HepG2 (cell line): ENCODE results near the gene MTO1. TPM values are rescaled to one million over a fixed set of nuclear protein-coding genes. Genes with fewer than 3 reads are reported as not detected.

Source experiments
- CHCHD3 ChIP-seq: sonication (generic); formaldehyde crosslinking; IDR thresholded peaks from 2 replicates; pipeline ENCODE4 v1.8.0; 2022; ENCODE audit warnings: mild to moderate bottlenecking, missing genetic modification reagents, moderate library complexity
- DDIT3 ChIP-seq: sonication (generic); formaldehyde crosslinking; IDR thresholded peaks from 2 replicates; pipeline ENCODE4 v1.4.0; 2020; ENCODE audit warnings: mild to moderate bottlenecking, missing genetic modification reagents
- ETS1 ChIP-seq: sonication (generic); formaldehyde crosslinking; IDR thresholded peaks from 2 replicates; pipeline ENCODE4 v1.4.0; 2020; ENCODE audit warnings: missing genetic modification reagents
- FOXA3 ChIP-seq: IDR thresholded peaks from 2 replicates; pipeline ENCODE4 v1.6.1; 2016; ENCODE audit warnings: missing genetic modification reagents, missing compliant biosample characterization
- KLF13 ChIP-seq: sonication (generic); formaldehyde crosslinking; IDR thresholded peaks from 2 replicates; pipeline ENCODE4 v1.4.0; 2020; ENCODE audit warnings: mild to moderate bottlenecking, missing genetic modification reagents
- LRRFIP1 ChIP-seq: sonication (generic); formaldehyde crosslinking; conservative IDR thresholded peaks from 2 replicates; pipeline ENCODE4 v1.4.0; 2020; ENCODE audit warnings: missing genetic modification reagents
- SAP130 ChIP-seq: IDR thresholded peaks from 2 replicates; pipeline ENCODE4 v1.6.1; 2016; ENCODE audit warnings: low read depth
- SOX6 ChIP-seq, 2 experiments: fragments of 450-650 bp in 1 of 2; sonication (generic) in 1 of 2; formaldehyde crosslinking in 1 of 2; IDR thresholded peaks; 2 replicates each; pipeline versions ENCODE4 v1.4.0 to v1.6.1; 2017 to 2020; ENCODE audit warnings: antibody characterized with exemption in 1 of 2, mild to moderate bottlenecking in 1 of 2, missing genetic modification reagents in 1 of 2
- SP5 ChIP-seq: IDR thresholded peaks from 2 replicates; pipeline ENCODE4 v1.6.1; 2016; ENCODE audit warnings: low read depth, borderline replicate concordance
- SRSF9 ChIP-seq: fragments of 200-400 bp; formaldehyde crosslinking; IDR thresholded peaks from 2 replicates; pipeline ENCODE4 v1.6.1; 2018; ENCODE audit warnings: borderline replicate concordance, mild to moderate bottlenecking, low read depth, low read length; ENCODE audit not compliant: insufficient read depth, poor library complexity, severe bottlenecking
- ZHX2 ChIP-seq, 2 experiments: sonication (generic) in 1 of 2; formaldehyde crosslinking in 1 of 2; IDR thresholded peaks; 2 replicates each; pipeline versions ENCODE4 v1.6.1 to v1.9.0; 2014 to 2022; ENCODE audit warnings: antibody characterized with exemption in 1 of 2, borderline replicate concordance in 1 of 2, inconsistent platforms in 1 of 2, low read depth in 1 of 2, missing genetic modification reagents in 1 of 2
- ZNF12 ChIP-seq: sonication (generic); formaldehyde crosslinking; IDR thresholded peaks from 2 replicates; pipeline ENCODE4 v1.5.0; 2020; ENCODE audit warnings: missing genetic modification reagents
- ZNF205 ChIP-seq: IDR thresholded peaks from 2 replicates; pipeline ENCODE4 v1.6.1; 2018; ENCODE audit warnings: missing biosample characterization, missing genetic modification reagents
- ZNF225 ChIP-seq: sonication (generic); formaldehyde crosslinking; IDR thresholded peaks from 2 replicates; pipeline ENCODE4 v1.4.0; 2020; ENCODE audit warnings: mild to moderate bottlenecking, missing genetic modification reagents
- ZNF335 ChIP-seq: sonication (generic); formaldehyde crosslinking; IDR thresholded peaks from 2 replicates; pipeline ENCODE4 v1.4.0; 2020; ENCODE audit warnings: missing genetic modification reagents
- ZNF572 ChIP-seq: sonication (generic); formaldehyde crosslinking; IDR thresholded peaks from 2 replicates; pipeline ENCODE4 v1.5.1; 2020; ENCODE audit warnings: mild to moderate bottlenecking, missing genetic modification reagents
- ZNF878 ChIP-seq: sonication (generic); formaldehyde crosslinking; IDR thresholded peaks from 2 replicates; pipeline ENCODE4 v1.8.1; 2023; ENCODE audit warnings: mild to moderate bottlenecking, missing genetic modification reagents, moderate library complexity
- ZNF891 ChIP-seq: sonication (generic); formaldehyde crosslinking; IDR thresholded peaks from 2 replicates; pipeline ENCODE4 v1.5.0; 2020; ENCODE audit warnings: mild to moderate bottlenecking, missing genetic modification reagents
- polyA plus RNA-seq, 8 experiments: library from polyadenylated mRNA; depleted of rRNA in 3 of 8; stranded (reverse) in 7 of 8; unstranded in 1 of 8; fragments of >200 nt; fragmentation: Illumina TruSeq in 4 of 8; extraction: Trizol in 4 of 8; gene quantifications; 2 replicates each; pipeline versions ENCODE4 v1.2.1 to v1.2.3, GENCODE V29; 2011 to 2016; ENCODE audit warnings: low read depth in 4 of 8, missing spikeins in 1 of 8, mixed read lengths in 1 of 8; ENCODE audit not compliant: insufficient read depth in 1 of 8
- total RNA-seq, 5 experiments: library from RNA; depleted of rRNA; stranded (reverse); fragments of >200 nt; fragmentation: Illumina TruSeq; extraction: Trizol; gene quantifications; 2 replicates each; pipeline ENCODE4 v1.2.3, GENCODE V29; 2016; ENCODE audit warnings: low read depth in 1 of 5
- TF ChIP-seq, protein P1 (sequence below): IDR thresholded peaks from 2 replicates; pipeline ENCODE4 v1.6.1; 2016; ENCODE audit warnings: mild to moderate bottlenecking, missing biosample characterization, missing genetic modification reagents

MTO1 gene
- total and polyA plus RNA-seq, 2 of the 13 experiments (the other 11 are each of a cell fraction or from before 2014, with no cell fraction given): 21.1 to 45.3 TPM

GRCh38 chr6:73455865-73456629 lies 5.5 kb upstream of the MTO1 start (continued):
- no peak for TF ChIP-seq LRRFIP1 (CRISPR knock-in tag)
- TF ChIP-seq DDIT3 (CRISPR knock-in tag): no peak
- TF ChIP-seq CHCHD3 (CRISPR knock-in tag): no peak
- no peak for TF ChIP-seq ETS1 (CRISPR knock-in tag)
- no peak for TF ChIP-seq ZNF205 (CRISPR knock-in tag)
- TF ChIP-seq, protein P1, sequence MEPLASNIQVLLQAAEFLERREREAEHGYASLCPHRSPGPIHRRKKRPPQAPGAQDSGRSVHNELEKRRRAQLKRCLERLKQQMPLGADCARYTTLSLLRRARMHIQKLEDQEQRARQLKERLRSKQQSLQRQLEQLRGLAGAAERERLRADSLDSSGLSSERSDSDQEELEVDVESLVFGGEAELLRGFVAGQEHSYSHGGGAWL (CRISPR knock-in tag): no peak
- TF ChIP-seq ZNF335 (CRISPR knock-in tag): no peak
- no peak for TF ChIP-seq ZNF225 (CRISPR knock-in tag)
- 0 out of 2 replicates have a peak, but pooled peaks have one; percentile 36 for TF ChIP-seq ZNF12
- TF ChIP-seq ZNF572 (CRISPR knock-in tag): no peak
- no peak for TF ChIP-seq ZNF891
- no peak for TF ChIP-seq KLF13
- TF ChIP-seq SRSF9: no peak
- TF ChIP-seq ZHX2 (IDR thresholded peaks at IDR 0.05; ENCODE audit: low read depth): no peak
- TF ChIP-seq ZHX2 (CRISPR knock-in tag; IDR thresholded peaks at IDR 0.05; ENCODE audit: borderline replicate concordance): no peak
- TF ChIP-seq FOXA3 (CRISPR knock-in tag): peak; percentile 34
- no peak for TF ChIP-seq SOX6 (IDR thresholded peaks at IDR 0.05)
- peak; percentile 26; the same call in 1 of the 2 replicates for TF ChIP-seq SOX6 (CRISPR knock-in tag; IDR thresholded peaks at IDR 0.05)
- TF ChIP-seq ZNF878: no peak
- TF ChIP-seq SAP130: 0 out of 2 replicates have a peak, but pooled peaks have one; percentile 11
- TF ChIP-seq SP5: no peak
